HG02884 (cell line): Measurements from ENCODE around the gene MCTP1.

ENCODE experiments used
- ATAC-seq: cut with Tn5 transposase; IDR thresholded peaks from one replicate; pipeline ENCODE4 v1.9.1; 2021; ENCODE audit warnings: mild to moderate bottlenecking, moderate library complexity; ENCODE audit not compliant: unreplicated experiment

Gene MCTP1

GRCh38 chr5:94731471-94731870 lies 553.4 kb downstream of the MCTP1 start:
- no peak for ATAC-seq

- no peak for ATAC-seq
Observed at GRCh38 chr5:94725142-94725541, 559.8 kb downstream of the MCTP1 start.

GRCh38 chr5:94715768-94716167 lies 569.1 kb downstream of the MCTP1 start:
- no peak for ATAC-seq

GRCh38 chr5:94711785-94712184 lies 573.1 kb downstream of the MCTP1 start:
- ATAC-seq = no peak

GRCh38 chr5:94709277-94709676 lies 575.6 kb downstream of the MCTP1 start:
- ATAC-seq = no peak

GRCh38 chr5:94707359-94707758 lies 577.5 kb downstream of the MCTP1 start:
- ATAC-seq = no peak

GRCh38 chr5:94705427-94705826 lies 579.5 kb downstream of the MCTP1 start:
- no peak for ATAC-seq

- peak; percentile 70 for ATAC-seq
Observed at GRCh38 chr5:94702729-94703128, 582.2 kb downstream of the MCTP1 start.

- ATAC-seq = peak; percentile 64
Observed at GRCh38 chr5:94700592-94700991, 584.3 kb downstream of the MCTP1 start.

- no peak for ATAC-seq
Observed at GRCh38 chr5:94699562-94699961, 585.3 kb downstream of the MCTP1 start.

- no peak for ATAC-seq
Observed at GRCh38 chr5:94698197-94698596, 586.7 kb downstream of the MCTP1 start.

- ATAC-seq = no peak
Observed at GRCh38 chr5:94694671-94695070, 590.2 kb downstream of the MCTP1 start.

- no peak for ATAC-seq
Observed at GRCh38 chr5:94693845-94694370, 591.0 kb downstream of the MCTP1 start.

GRCh38 chr5:94693043-94693822 lies 591.7 kb downstream of the MCTP1 start:
- ATAC-seq = peak; percentile 76

- ATAC-seq = no peak
Observed at GRCh38 chr5:94692581-94692980, 592.3 kb downstream of the MCTP1 start.

- no peak for ATAC-seq
Observed at GRCh38 chr5:94691949-94692348, 592.9 kb downstream of the MCTP1 start.

GRCh38 chr5:94691291-94691690 lies 593.6 kb downstream of the MCTP1 start:
- no peak for ATAC-seq

GRCh38 chr5:94690778-94691177 lies 594.1 kb downstream of the MCTP1 start:
- ATAC-seq = no peak

GRCh38 chr5:94689908-94690307 lies 595.0 kb downstream of the MCTP1 start:
- no peak for ATAC-seq

- ATAC-seq = no peak
Observed at GRCh38 chr5:94682814-94683520, 601.9 kb downstream of the MCTP1 start.

- ATAC-seq = no peak
Observed at GRCh38 chr5:94675965-94676618, 608.8 kb downstream of the MCTP1 start.
